HG03064 (cell line): ENCODE measurements around the gene PVALEF.

ENCODE experiments used
- ATAC-seq: cut with Tn5 transposase; IDR thresholded peaks from one replicate; pipeline ENCODE4 v1.9.1; 2021; ENCODE audit warnings: low read depth; ENCODE audit not compliant: unreplicated experiment

Gene PVALEF

GRCh38 chr17:81165246-81166032, at the start of gene PVALEF:
PVALEF (plus strand) TSS chr17:81165507; CDS start chr17:81181227, 15,720 bp downstream.
- no peak for ATAC-seq

GRCh38 chr17:81115749-81116464, 49.4 kb upstream of the PVALEF start:
- no peak for ATAC-seq

- ATAC-seq, result no peak
These were observed 48.6 kb upstream of the PVALEF start for GRCh38 chr17:81116704-81117103.

- ATAC-seq, result no peak
These were observed 47.6 kb upstream of the PVALEF start for GRCh38 chr17:81117672-81118198.

- no peak for ATAC-seq
These were observed 46.7 kb upstream of the PVALEF start for GRCh38 chr17:81118308-81119221.

- no peak for ATAC-seq
These were observed 45.8 kb upstream of the PVALEF start for GRCh38 chr17:81119223-81120148.

- ATAC-seq, result no peak
These were observed 45.2 kb upstream of the PVALEF start for GRCh38 chr17:81120149-81120484.

- ATAC-seq, result no peak
These were observed 44.3 kb upstream of the PVALEF start for GRCh38 chr17:81120695-81121621.

- no peak for ATAC-seq
These were observed 43.2 kb upstream of the PVALEF start for GRCh38 chr17:81121841-81122733.

- ATAC-seq, result no peak
These were observed 42.0 kb upstream of the PVALEF start for GRCh38 chr17:81123052-81124048.

GRCh38 chr17:81124377-81124776, 40.9 kb upstream of the PVALEF start:
- ATAC-seq, result no peak

GRCh38 chr17:81125573-81126081, 39.7 kb upstream of the PVALEF start:
- no peak for ATAC-seq

GRCh38 chr17:81126281-81127132, 38.8 kb upstream of the PVALEF start:
- ATAC-seq, result no peak

- ATAC-seq, result no peak
These were observed 38.2 kb upstream of the PVALEF start for GRCh38 chr17:81127133-81127455.

- ATAC-seq, result no peak
These were observed 37.7 kb upstream of the PVALEF start for GRCh38 chr17:81127526-81128177.
